ENCODE data around the gene CAVIN1. TPM values are rescaled to one million over a fixed set of nuclear protein-coding genes. Genes with fewer than 3 reads are reported as not detected.

The CAVIN1 gene
- polyA plus RNA-seq, 3 donors: 0.01 TPM; not detected in 2

DNA sequence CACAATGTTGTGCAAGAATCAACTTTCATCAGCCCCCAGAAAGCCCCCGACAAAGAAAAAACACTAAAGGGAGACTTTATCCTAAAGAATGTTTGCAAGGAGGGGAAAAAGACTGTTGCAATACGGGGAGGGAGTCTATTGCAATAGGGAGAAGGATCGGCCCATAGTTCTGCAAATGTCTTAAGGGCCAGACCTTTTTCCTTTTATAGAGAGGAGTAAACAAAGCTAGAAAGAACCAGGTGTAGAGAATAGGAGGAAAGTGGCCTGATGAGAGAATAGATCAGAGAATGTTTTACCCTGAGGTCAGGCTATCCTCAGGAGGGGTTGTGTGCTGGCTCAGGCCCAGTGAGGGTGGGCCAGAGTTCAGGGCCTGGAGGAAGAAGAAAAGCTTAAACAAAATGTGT lies 8.7 kb upstream of the CAVIN1 start:
- Histone ChIP-seq H3K4me1 (ENCODE audit: control insufficient read depth in 1 of 2, insufficient read depth in 2 of 2, low read length in 2 of 2) (peaks cover 4 to 6% of the 10 kb centered on the region in 2 donors), H3K4me3 (replicated peaks in 1 of 3; ENCODE audit: low read depth in 2 of 3, low read length in 3 of 3) (no peak overlapping the region), H3K9ac (ENCODE audit: insufficient read depth, low read length, poor library complexity, severe bottlenecking) (no peak overlapping the region), H3K79me2 (ENCODE audit: insufficient read depth, low read length) (no peaks in the 10 kb centered on the region), H3K27ac (ENCODE audit: low read depth in 1 of 2, low read length in 2 of 2) (no peak overlapping the region), H2AFZ (ENCODE audit: insufficient read depth, low read depth, low read length, poor library complexity, severe bottlenecking) (no peak overlapping the region), H3K4me2 (replicated peaks; ENCODE audit: extremely low read depth, low read length, poor library complexity, severe bottlenecking) (no peak overlapping the region), H4K20me1 (ENCODE audit: insufficient read depth, low read length) (no peaks in the 10 kb centered on the region), H3K36me3 (replicated peaks in 1 of 2; ENCODE audit: control insufficient read depth in 1 of 2, insufficient read depth in 2 of 2, low read length in 2 of 2) (no peaks in the 10 kb centered on the region), H3K9me3 (replicated peaks in 1 of 2; ENCODE audit: control insufficient read depth in 1 of 2, insufficient read depth in 1 of 2, low read length in 2 of 2) (no peaks in the 10 kb centered on the region), H3K27me3 (ENCODE audit: control insufficient read depth in 2 of 2, insufficient read depth in 2 of 2, low read length in 2 of 2) (no peaks in the 10 kb centered on the region)
- Mint-ChIP-seq H3K4me1 (peaks cover 7% of the 10 kb centered on the region), H3K4me3 (no peak overlapping the region), H3K27ac (no peak overlapping the region), H3K36me3 (no peaks in the 10 kb centered on the region), H3K27me3 (ENCODE audit: low read depth in 3 of 3) (peaks cover 1 to 21% (median 8%) of the 10 kb centered on the region in 3 donors), H3K9me3 (peaks cover 0 to 1% (median 0%) of the 10 kb centered on the region in 7 donors)
- intact Hi-C loops (cut with micrococcal nuclease): no loop called here
- 16% methylated on average over 2 of the region's 3 CpGs for WGBS (ENCODE audit: insufficient coverage)
- no peak for TF ChIP-seq CTCF (IDR thresholded peaks at IDR 0.05)
- DNase-seq: no peak

DNA sequence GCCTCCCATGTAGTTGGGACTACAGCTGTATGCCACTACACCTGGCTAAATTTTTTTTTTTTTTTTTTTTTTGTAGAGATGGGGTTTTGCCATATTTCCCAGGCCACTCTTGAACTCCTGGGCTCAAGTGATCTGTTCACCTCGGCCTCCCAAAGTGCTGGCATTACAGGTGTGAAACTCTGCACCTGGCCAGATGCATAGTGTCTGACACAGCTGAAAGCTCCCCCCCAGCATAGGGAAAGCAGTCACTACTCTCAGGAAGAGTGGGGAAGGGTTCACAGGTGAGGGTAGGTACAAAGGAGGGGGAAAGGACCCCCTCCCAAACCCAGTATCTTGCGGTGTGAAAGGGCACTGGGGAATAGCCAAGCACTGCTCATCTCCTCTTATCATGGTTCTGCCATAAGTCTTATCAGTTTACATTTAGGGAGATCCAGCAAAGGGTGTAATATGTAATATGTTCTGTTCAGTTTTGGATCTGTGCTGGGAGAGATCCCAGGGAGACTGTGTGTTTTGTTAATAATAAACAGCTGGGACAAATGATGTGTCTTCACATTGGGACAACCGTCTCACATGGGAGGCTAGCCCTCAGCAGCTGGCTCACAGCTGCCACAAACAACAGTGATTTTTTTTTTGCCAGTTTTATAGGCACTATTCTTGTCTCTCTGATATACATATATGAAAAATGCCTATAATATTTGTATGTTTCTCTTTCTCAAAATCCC lies 6.8 kb upstream of the CAVIN1 start:
- Mint-ChIP-seq H3K9me3 (peaks cover 0 to 2% (median 0%) of the 10 kb centered on the region in 7 donors), H3K27ac (no peak overlapping the region), H3K36me3 (no peaks in the 10 kb centered on the region), H3K4me3 (no peak overlapping the region), H3K4me1 (peaks cover 7% of the 10 kb centered on the region), H3K27me3 (ENCODE audit: low read depth in 3 of 3) (peaks cover 15 to 37% (median 22%) of the 10 kb centered on the region in 3 donors)
- no peak for TF ChIP-seq CTCF (IDR thresholded peaks at IDR 0.05)
- H3K9ac ChIP-seq (ENCODE audit: insufficient read depth, low read length, poor library complexity, severe bottlenecking): no peak overlapping the region
- WGBS (ENCODE audit: insufficient coverage): 100% methylated on average over 1 of the region's 3 CpGs
- no peaks in the 10 kb centered on the region for H3K9me3 ChIP-seq (replicated peaks in 1 of 2; ENCODE audit: control insufficient read depth in 1 of 2, insufficient read depth in 1 of 2, low read length in 2 of 2)
- H4K20me1 ChIP-seq (ENCODE audit: insufficient read depth, low read length): no peaks in the 10 kb centered on the region
- no peak for DNase-seq
- no peaks in the 10 kb centered on the region for H3K79me2 ChIP-seq (ENCODE audit: insufficient read depth, low read length)
- no peak overlapping the region for H3K4me3 ChIP-seq (replicated peaks in 1 of 3; ENCODE audit: low read depth in 2 of 3, low read length in 3 of 3)
- no peak overlapping the region for H3K27ac ChIP-seq (ENCODE audit: low read depth in 1 of 2, low read length in 2 of 2)
- no peaks in the 10 kb centered on the region for H3K36me3 ChIP-seq (replicated peaks in 1 of 2; ENCODE audit: control insufficient read depth in 1 of 2, insufficient read depth in 2 of 2, low read length in 2 of 2)
- peaks cover 0 to 6% of the 10 kb centered on the region in 2 donors for H3K27me3 ChIP-seq (ENCODE audit: control insufficient read depth in 2 of 2, insufficient read depth in 2 of 2, low read length in 2 of 2)
- H3K4me1 ChIP-seq (ENCODE audit: control insufficient read depth in 1 of 2, insufficient read depth in 2 of 2, low read length in 2 of 2): peaks cover 4 to 6% of the 10 kb centered on the region in 2 donors
- intact Hi-C loops (cut with micrococcal nuclease): loop anchor here (5.0 to 10.0 kb wide), 3 partner anchors 32 to 87 kb away; no protein-coding TSS in a partner anchor
- H3K4me2 ChIP-seq (replicated peaks; ENCODE audit: extremely low read depth, low read length, poor library complexity, severe bottlenecking): no peak overlapping the region
- H2AFZ ChIP-seq (ENCODE audit: insufficient read depth, low read depth, low read length, poor library complexity, severe bottlenecking): no peak overlapping the region
